Amniotic epithelial cell (primary cell): ENCODE results near the gene GALNT2.
A peak's percentile ranks its signal among the peaks of the same experiment; 100 is the strongest.

Experiments used
- DNase-seq: peaks from one replicate; pipeline ENCODE4 v3.0.0-alpha.2; 2010; ENCODE audit warnings: low read depth

Gene GALNT2

DNA sequence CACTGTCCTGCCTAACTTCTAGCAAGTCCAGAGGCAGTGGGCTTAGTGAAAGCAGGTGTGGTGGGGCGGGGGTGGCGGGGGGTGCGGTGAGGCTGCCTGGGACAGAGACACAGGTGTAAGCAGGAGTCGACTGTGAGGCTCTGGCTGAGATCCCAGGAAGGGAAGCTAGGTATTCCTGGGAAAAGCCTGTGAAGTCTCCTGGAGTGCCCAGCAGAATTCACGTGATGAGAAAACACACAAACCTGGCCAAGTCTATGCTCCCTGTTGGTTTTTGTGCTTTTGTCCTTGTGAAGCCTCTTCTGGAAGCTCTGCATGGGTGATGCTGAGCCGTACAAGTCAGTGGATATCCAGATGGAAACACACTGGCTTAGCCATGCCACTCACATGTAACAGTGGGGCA, 5.3 kb downstream of the GALNT2 start:
- no peak for DNase-seq

DNA sequence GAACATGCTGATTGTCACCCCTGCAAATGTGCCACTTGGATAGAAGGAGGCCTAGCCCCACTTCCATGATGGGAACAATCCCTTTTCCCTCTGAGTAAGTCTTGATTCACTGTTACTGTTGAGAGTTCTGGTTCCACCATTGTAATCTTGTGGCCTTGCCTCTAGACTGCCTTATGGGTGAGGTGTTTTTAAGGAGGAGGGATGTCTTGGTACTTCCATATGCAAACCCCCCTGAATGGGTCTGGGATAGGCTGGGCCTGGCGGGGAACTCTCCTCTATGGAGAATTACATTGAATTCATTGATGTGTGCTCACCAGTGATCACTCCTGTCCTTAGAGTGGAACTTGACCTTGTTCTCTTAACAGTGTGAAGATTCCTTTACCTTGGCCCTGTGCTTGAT, 5.8 kb downstream of the GALNT2 start:
- no peak for DNase-seq

DNA sequence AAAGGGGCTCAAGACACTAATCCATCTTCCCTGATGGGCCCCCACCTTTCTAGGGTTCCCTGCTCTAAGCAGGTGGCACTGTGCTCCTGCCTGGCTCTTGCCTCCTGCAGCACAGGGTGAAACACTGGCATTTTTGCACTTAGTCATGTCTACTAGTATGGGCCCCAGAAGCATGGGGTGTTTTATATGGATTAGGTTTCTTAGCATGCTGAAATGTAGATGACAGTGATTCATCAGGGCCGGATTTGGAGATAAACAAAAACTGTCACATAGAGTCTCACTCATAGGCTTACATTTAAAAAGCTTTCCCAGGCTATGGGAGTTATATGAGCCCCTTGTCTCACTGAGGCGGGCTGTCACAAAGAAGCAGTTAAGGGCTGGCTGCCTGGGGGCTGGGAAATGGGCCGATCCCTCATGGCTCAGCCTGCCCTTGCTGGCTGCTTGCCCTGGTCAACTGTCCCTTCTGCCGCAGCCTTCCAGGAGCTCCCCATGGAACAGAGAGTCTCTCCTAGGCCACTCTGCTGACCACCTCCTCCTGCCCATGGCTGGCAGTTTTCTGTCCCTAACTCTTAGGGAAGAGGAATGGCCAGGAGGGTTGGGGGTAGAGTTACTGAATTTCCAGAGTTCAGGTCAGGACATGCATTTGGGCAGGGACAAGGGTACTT, 6.5 kb downstream of the GALNT2 start:
- DNase-seq: peak; percentile 61

DNA sequence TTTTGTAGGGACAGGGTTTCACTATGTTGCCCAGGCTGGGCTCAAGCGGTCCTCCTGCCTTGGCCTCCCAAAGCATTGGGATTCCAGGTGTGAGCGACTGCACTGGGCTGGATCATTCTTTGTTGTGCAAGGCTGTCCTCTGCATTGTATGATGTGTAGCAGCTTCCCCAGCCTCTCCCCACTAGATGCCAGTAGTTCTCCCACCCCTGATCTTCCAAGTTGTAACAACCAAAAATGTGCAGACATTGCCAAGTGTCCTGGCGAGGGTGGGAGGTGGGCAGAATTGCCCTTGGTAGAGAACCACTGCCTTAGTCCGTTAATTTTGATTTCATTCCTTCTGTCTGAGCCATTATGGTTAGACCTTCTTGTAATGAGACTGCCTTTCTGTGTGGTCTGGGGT, 7.2 kb downstream of the GALNT2 start:
- DNase-seq: no peak

DNA sequence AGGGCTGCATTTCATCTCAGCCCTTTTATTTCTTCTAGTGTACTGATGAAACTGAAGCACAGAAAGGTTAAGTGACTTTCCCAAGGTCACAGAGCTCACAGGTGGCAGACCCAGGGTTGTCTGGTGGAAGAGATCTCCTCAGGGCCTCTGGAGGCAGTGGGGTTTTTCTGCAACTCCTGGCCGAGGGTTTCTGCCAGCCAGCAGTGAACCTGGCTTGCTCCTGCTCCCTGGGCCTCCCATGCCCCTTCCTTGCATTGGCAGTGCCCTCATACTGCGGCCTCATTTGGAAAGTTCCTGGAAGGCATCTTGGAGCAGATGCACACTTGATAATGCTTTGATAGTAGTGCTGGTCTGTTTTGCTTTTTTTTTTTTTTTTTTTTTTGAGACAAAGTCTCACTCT, 7.7 kb downstream of the GALNT2 start:
- DNase-seq: no peak

DNA sequence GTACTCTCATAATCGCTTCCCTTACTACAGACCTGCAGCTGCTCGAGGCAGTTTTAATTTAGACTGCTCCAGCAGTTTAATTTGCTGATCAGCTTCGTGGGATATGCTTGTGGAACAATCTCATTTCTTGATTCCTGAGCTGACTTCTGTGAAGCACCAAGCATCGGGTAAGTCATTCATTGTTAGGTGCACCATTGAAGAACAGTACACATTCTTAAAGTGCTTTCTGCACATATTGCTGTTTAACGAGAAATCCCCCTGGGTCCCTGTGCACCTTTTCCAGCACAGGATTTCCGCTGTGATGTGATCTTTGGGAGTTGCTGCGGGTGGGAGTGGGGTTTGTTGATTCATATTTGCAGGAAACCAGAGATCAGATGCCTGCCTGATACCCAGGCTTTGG, 9.1 kb downstream of the GALNT2 start:
- DNase-seq: no peak

DNA sequence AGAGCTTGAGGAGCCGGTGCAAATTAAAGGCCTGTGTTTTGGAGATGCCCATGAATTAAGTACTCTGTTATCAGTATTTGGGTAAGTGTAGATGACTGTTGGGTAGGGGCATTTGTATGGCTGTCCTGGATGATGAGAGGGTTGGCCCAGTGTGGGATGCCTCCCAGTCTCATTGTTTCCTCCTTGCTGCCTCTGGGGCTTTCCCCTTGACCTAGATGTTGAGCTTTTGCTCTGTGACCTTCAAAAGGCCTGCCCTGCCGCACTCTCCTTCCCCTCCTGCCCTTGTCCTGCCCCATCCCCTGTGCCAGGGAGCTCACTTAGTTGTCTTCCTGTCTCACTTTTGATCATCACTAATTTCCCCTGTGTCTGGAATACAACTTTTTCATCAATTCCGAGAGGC, 10.0 kb downstream of the GALNT2 start:
- DNase-seq: no peak

DNA sequence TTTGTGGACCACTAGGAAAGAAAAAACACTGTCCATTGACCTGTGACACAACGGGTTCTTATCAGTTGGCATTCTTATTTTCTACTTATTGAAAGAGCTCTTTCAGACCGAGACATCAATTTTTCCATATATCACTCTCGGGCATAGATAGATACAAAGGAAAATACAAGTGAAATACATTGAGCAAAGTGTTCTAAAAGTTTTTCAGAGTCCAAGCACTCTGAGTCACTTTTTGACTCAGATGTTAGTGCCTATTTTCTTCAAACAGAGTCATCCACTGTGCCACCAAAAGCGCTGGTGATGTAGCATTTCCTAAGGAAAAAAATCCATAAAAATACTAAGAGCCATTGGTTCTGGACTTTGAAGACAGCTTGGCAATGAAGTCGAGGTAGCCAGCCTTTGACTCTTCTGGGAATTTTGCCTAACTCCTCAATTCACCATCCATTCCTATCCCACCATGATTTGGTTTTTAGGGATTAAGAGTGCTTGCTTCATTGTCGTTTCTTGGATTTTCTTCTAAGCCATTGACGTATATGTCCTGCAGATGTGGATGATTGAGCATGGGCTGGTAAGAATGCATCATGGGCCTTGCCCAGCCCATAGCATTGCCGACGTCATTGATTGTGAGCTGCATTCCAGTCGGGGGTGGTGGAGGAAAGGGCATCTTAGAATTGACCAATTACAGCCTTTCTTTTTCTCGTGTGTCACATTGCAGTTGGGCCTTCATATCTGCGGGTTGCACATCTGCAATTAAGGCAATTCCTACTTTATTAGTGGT, 10.6 kb downstream of the GALNT2 start:
- DNase-seq: peak; percentile 90

DNA sequence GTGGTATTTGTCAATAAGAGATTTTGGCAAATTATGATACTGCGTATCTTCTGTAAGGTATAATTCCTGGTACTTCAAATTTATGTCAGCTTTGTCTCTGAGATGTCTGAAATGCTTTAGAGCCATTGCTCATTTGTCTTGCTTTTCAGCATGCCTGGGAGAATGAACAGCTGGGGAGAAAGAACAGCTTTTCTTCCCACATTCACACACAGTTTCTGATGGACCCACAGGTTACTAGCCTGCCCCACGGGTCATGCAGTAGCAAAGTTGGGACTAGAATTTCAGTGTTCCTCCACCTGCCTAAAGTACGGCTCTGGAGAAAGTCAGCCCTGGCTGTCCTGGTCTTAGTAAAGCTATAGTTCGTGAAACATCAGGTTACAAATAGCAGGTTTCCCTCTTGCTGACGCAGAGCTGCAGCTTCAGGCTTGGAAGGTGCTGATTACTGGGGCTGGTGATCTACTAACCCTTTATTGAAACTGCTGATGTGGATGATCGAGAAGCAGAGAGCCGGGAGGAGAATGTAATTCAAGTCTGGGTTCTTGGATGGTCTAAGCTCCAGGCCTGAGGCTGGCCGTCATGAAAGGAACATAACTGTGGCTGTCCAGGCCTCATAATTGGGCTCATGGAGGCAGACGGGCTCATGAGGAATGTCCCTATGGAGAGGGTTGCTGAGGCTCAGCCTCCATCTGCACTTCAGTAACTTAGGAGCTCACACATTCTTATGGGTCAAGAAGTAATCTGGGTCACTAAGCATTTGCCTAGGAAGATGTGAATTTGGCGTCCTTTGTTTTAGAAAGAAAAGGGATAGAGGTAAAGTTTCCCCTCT, 12.4 kb downstream of the GALNT2 start:
- no peak for DNase-seq

DNA sequence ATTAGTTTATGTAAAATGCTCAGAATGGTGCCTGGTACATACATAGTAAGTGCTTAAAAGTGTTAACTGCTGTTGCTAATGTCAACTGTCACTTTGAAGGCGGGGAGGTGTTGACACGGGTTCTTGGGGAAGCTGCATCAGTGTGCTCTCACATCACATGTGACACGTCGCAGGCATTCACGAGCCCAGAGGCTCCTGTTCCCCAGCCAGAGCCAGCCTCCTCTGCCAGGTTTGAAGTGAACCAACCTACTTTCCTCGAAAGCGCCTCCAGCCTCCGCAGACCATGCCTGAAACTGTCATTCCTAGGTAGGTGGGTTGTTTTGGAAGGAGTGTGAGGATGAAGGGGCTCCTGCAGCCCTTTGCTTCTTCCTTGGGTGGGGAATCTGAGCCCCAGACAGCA, 13.8 kb downstream of the GALNT2 start:
- DNase-seq: no peak

DNA sequence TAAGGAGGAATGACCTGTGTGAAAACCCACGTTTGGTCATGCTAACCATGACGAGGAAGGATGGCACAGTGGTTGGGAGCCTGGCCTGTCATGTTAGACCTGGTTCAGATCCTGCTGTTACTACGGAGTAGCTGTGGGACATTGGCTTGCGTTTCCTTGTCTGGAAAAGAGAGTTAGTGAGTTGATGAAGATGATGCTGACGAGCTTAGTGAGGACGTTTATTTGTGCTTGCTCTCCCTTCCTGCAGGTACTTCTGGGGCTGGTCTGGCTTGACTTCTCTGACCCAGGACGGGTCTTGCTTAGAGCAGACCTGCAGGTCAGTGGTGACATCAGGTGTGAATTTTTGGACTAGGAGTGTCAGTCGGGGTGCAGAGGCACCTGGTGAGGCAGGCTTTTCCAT, 14.7 kb downstream of the GALNT2 start:
- DNase-seq: no peak

DNA sequence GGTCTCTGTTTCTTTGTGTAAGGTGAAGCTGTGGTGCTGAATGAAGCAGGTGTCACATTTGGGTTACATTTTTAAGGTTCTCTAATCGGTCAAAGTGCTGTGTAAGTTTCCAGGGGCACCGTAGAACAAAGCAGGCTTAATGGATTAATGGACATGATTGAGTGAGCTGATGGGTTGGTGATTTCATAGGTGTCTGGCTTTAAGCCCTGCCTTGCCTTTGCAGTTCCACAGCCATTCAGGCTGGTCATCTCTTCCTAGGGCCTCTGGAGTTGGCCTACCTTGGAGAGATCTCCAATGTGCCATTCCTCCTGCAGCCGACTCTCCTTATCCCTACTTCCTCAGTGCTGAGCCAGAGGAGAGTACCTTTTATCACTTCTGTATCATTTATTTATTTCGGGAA, 15.2 kb downstream of the GALNT2 start:
- DNase-seq: no peak

DNA sequence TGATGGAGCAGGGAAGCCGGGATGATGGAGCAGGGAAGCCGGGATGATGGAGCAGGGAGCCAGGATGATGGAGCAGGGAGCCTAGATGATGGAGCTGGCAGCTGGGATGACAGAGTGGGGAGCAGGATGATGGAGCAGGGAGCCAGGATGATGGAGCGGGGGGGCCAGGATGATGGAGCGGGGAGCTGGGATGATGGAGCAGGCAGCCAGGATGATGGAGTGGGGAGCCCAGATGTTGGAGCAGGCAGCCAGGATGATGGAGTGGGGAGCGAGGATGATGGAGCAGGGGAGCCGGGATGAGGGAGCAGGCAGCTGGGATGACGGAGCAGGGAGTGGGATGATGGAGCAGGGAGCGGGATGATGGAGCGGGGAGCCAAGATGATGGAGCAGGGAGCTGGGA, 16.0 kb downstream of the GALNT2 start:
- no peak for DNase-seq

DNA sequence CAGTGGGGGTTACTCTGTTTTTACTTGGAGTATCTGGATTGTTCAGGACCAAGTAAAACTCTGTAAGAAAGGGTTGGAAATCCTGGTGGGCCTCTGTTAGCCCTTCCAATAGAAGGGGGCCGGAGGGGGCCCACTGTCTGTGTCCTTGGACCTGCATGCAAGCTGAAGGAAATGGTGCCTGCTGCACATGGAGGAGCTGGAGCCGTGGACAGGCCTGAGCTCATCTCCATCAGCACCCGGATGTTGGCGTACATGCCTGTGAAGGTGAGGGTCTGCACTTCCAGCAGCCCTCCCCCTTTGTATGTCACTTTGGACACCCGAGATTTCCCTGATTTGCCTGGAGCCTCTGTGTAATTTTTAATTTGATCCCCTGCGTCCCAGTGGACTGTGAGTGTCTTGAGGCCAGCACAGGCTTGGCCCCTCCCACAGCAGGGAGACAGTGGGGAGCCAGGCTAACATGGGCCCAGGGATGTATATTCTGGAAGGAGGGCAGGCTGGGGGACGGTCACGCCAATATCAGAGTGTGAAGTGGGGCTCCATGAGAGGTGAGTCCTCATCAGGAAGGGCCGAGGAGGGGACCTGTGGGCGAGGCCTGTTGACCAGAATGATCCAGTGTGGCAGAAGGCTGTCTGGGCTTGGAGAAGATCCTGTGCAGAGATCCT, 16.8 kb downstream of the GALNT2 start:
- DNase-seq: no peak

DNA sequence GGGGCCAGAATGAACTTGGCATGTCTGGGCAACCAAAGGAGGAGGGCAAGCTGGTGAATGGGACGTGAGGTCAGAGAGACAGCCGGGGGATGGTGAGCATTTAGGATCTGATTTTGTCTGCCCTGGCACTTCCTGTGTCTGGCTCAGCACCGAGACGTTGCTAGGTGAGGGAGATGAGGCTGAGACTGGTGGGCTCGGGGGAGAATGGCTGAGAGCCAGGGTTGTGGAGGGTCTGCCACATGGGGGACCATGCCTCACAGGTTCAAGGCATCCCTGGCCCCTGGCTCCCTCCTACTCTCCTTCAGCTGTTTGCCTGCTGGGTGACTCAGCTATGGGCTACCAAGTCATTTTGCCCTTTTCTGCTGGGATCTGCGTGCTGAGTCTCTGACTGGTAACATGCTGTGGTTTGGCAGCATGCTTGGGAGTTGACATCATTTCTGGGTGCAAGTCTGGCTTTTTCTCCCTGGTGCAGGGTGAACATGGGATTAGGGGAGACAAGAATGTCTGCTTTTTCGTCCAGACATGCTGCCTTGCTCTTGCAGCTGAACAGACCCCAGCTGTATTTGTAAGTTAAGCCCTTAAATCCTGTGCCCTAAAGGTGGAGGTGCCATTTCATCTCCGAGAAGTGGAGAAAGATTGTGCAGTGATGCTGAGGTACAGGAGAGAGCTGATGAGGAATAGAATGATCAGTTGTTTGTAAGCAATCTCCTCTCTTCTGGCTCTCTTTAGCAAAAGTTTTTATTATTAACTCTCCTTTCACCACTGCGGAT, 17.6 kb downstream of the GALNT2 start:
- peak; percentile 99 for DNase-seq

DNA sequence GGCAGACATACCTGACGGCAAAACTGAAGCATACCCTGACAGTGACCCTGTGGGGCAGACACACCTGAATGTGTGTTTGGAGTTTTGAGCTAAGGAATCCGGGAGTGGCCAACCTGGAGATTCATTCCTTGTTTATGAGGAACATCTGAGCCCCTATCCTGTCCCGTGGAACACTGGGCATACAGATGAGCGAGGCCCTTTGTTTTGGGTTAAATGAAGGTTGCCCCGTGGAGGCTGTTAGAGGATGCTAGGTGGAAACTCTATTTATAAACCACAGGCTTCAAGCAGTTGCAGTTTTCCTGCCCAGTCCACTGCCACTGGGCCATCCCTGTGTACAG, 18.1 kb downstream of the GALNT2 start:
- no peak for DNase-seq

DNA sequence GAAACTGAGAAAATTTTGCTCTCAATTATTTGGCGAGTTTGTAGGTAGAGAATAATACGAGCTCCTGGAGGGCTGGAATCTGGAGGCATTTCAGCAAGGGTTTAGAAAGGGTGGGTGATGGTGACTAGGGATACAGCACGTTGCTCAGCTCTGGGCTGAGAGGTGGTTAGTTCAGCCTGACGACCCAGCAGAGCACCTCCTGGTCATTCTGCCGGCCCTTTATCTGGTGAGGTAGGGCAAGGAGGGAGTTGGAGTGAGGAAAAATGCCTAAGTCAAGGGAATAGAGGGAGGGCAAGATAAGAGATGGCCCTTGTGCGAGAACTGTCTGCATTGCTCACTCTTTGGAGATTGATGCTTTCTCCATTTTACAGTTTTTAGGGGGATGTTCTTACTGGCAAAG, 19.1 kb downstream of the GALNT2 start:
- peak; percentile 83 for DNase-seq

DNA sequence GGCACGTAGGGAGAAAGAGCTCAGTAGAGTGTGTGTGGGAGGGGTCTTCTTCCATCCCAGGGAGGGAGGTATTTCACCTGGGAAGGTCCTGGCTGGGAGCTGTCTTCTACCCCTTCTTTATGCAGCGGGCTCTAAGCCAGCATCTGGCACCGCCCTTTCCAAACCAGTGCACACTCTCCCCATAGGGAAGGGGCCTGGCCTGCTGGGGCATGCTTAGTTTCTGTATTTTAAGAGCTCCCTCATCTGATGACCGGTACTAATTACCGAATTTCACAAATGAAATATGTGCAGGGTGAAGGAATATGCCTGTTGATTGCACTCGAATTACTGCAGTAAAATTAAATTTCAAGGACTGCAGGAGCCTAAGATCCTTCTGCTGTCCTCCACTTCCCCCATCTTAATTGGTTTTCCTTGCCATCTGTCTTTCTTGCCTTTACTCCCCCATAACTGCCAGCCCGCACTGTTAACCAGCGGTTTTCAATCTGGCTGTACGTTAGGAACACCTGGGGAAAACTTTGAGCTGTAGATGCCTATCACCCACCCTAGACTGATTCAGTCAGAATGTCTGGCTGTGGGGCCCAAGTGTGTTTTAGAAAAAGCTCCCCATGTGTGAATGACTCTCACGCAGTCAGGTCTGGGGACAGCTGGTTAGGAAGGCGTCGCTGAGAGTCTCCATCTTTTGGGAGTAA, 20.1 kb downstream of the GALNT2 start:
- no peak for DNase-seq

DNA sequence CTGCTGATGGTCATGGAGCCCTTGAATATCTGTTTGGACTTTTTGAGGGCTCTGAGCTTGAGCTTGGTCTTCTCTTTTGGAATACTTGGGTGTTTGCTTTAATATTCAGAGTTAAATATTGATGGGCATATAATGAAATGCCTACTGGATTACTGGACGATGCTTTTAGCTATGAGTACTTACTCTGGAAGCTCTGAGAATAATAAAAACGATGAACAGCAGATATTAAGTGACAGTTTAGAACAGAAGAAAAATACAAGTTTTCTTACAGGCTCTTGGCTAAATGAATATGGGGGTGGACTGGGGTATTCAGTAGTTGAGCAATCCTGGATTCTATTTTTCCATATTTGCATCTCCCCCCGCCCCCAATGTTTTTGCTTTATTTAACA, 20.7 kb downstream of the GALNT2 start:
- no peak for DNase-seq

DNA sequence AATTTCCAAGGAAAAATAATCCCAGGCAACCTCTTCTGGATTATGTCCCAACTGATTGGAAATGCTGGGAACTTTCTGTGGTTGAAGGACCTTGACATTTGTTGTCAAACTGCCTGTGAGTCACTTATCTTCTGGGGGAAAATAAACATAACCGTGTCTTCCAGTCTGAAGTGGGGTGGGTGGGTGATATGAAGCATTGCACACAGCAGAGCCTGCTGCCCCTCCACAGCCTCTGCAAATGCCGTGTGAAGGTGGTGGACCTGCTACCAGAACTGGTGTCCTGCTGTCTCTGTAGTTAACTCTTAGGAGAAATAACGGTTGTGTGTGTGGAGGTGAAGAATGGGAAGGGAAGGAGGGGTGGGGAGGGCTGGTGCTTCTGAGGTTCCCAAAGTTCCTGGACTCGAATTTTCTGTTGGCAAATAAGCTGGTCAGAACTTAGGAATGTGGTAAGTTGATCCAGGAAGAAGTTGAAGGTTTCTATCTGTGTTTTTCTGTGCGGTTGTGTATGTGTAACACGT, 23.2 kb downstream of the GALNT2 start:
- DNase-seq: peak; percentile 93
